ENCODE data around the gene IL1RAPL1.

- TF ChIP-seq YY1 (IDR thresholded peaks at IDR 0.05; ENCODE audit: insufficient read depth, insufficient read length) (no peak), ZNF274 (IDR thresholded peaks at IDR 0.05; ENCODE audit: low read depth, low read length) (no peak), SUZ12 (IDR thresholded peaks at IDR 0.05; ENCODE audit: extremely low read depth, insufficient read depth, insufficient read length) (no peak)
Measured at GRCh38 chrX:29798469-29798868, 1211.2 kb downstream of the IL1RAPL1 start.

All from NT2/D1 (cell line).